ENCODE results near the gene GPR161. TPM values are rescaled to one million over a fixed set of nuclear protein-coding genes. Genes with fewer than 3 reads are reported as not detected.
"Not testable (repeated sequence)": the region's sequence is repeated elsewhere in the genome, so short reads cannot be mapped to it uniquely, and the experiment has no call there.

Gene GPR161
- total RNA-seq, 2 donors from 2014 or later: 10.3 to 11.6 TPM

GRCh38 chr1:168155910-168156309 lies 19.2 kb upstream of the GPR161 start:
- Histone ChIP-seq H3K27me3 (replicated peaks; ENCODE audit: insufficient read depth) (no peaks in the 10 kb centered on the region), H3K27ac (no peak overlapping the region), H3K9me3 (no peaks in the 10 kb centered on the region), H3K4me3 (no peak overlapping the region), H3K4me1 (ENCODE audit: control insufficient read depth in 1 of 2, low read depth in 2 of 2) (no peaks in the 10 kb centered on the region), H3K36me3 (no peaks in the 10 kb centered on the region)
- TF ChIP-seq CTCF (IDR thresholded peaks at IDR 0.05): no peak
- no peak for DNase-seq (ENCODE audit: low spot score)
- ATAC-seq (ENCODE audit: insufficient number of reproducible peaks, low FRiP score, low read depth): no peak

- not testable (repeated sequence) for H3K27ac ChIP-seq; H3K4me1 ChIP-seq (ENCODE audit: control insufficient read depth in 1 of 2, low read depth in 2 of 2); ATAC-seq (ENCODE audit: insufficient number of reproducible peaks, low FRiP score, low read depth); H3K27me3 ChIP-seq (replicated peaks; ENCODE audit: insufficient read depth); DNase-seq (ENCODE audit: low spot score); H3K4me3 ChIP-seq; H3K9me3 ChIP-seq; H3K36me3 ChIP-seq
Observed at GRCh38 chr1:168154707-168155106, 18.0 kb upstream of the GPR161 start.

- ATAC-seq (ENCODE audit: insufficient number of reproducible peaks, low FRiP score, low read depth) (no peak), DNase-seq (ENCODE audit: low spot score) (no peak)
- no peak overlapping the region for H3K27ac ChIP-seq
- H3K36me3 ChIP-seq: no peaks in the 10 kb centered on the region
- no peak for TF ChIP-seq CTCF (IDR thresholded peaks at IDR 0.05)
- H3K9me3 ChIP-seq: no peaks in the 10 kb centered on the region
- H3K4me3 ChIP-seq: no peak overlapping the region
- H3K27me3 ChIP-seq (replicated peaks; ENCODE audit: insufficient read depth): no peaks in the 10 kb centered on the region
- peaks cover 3 to 5% of the 10 kb centered on the region in 2 donors for H3K4me1 ChIP-seq (ENCODE audit: control insufficient read depth in 1 of 2, low read depth in 2 of 2)
Observed at GRCh38 chr1:168151935-168152334, 15.2 kb upstream of the GPR161 start.

GRCh38 chr1:168150283-168150682 lies 13.6 kb upstream of the GPR161 start:
- no peaks in the 10 kb centered on the region for H3K9me3 ChIP-seq
- DNase-seq (ENCODE audit: low spot score) (no peak), ATAC-seq (ENCODE audit: insufficient number of reproducible peaks, low FRiP score, low read depth) (no peak)
- H3K27me3 ChIP-seq (replicated peaks; ENCODE audit: insufficient read depth): no peaks in the 10 kb centered on the region
- H3K4me1 ChIP-seq (ENCODE audit: control insufficient read depth in 1 of 2, low read depth in 2 of 2): peaks cover 5% of the 10 kb centered on the region in 2 donors
- H3K27ac ChIP-seq: no peak overlapping the region
- no peaks in the 10 kb centered on the region for H3K36me3 ChIP-seq
- no peak for TF ChIP-seq CTCF (IDR thresholded peaks at IDR 0.05)
- H3K4me3 ChIP-seq: no peak overlapping the region

- peak overlapping the region; percentile 56 for H3K4me3 ChIP-seq
- H3K27ac ChIP-seq: peak overlapping the region; percentile 41 to 71
- peaks cover 5 to 6% of the 10 kb centered on the region in 2 donors for H3K4me1 ChIP-seq (ENCODE audit: control insufficient read depth in 1 of 2, low read depth in 2 of 2)
- DNase-seq (ENCODE audit: low spot score): no peak
- no peaks in the 10 kb centered on the region for H3K36me3 ChIP-seq
- no peak for TF ChIP-seq CTCF (IDR thresholded peaks at IDR 0.05)
- ATAC-seq (ENCODE audit: insufficient number of reproducible peaks, low FRiP score, low read depth): no peak
- no peaks in the 10 kb centered on the region for H3K27me3 ChIP-seq (replicated peaks; ENCODE audit: insufficient read depth)
- no peaks in the 10 kb centered on the region for H3K9me3 ChIP-seq
Observed at GRCh38 chr1:168148916-168149315, 12.2 kb upstream of the GPR161 start.

- DNase-seq (ENCODE audit: low spot score): no peak
- Histone ChIP-seq H3K4me1 (ENCODE audit: control insufficient read depth in 1 of 2, low read depth in 2 of 2) (peaks cover 5 to 6% of the 10 kb centered on the region in 2 donors), H3K36me3 (no peaks in the 10 kb centered on the region), H3K4me3 (no peak overlapping the region), H3K27ac (no peak overlapping the region), H3K27me3 (replicated peaks; ENCODE audit: insufficient read depth) (no peaks in the 10 kb centered on the region), H3K9me3 (no peaks in the 10 kb centered on the region)
- no peak for TF ChIP-seq CTCF (IDR thresholded peaks at IDR 0.05)
- no peak for ATAC-seq (ENCODE audit: insufficient number of reproducible peaks, low FRiP score, low read depth)
Observed at GRCh38 chr1:168146626-168147025, 9.9 kb upstream of the GPR161 start.
